HEK293 (cell line): Measurements from ENCODE around the gene STIL.

Experiments
- CTCF ChIA-PET: fragments of 350-600 bp; formaldehyde crosslinking; extraction: SDS; loops from one replicate; lab custom pipeline; 2021; ENCODE audit warnings: antibody characterized with exemption; lab: Yijun Ruan, JAX
- POLR2A ChIA-PET: fragments of 300-600 bp; formaldehyde crosslinking; extraction: SDS; loops from one replicate; lab custom pipeline; 2020; ENCODE audit warnings: antibody characterized with exemption, inconsistent platforms; lab: Yijun Ruan, JAX
- H3K27ac ChIP-seq: fragments of 200-500 bp; sonication (Bioruptor generic); 2 replicates; pipeline ENCODE4 v1.5.1; 2014; ENCODE audit warnings: low read depth, low read length, control low read depth, inconsistent platforms; ENCODE audit errors: extremely low read depth
- H3K36me3 ChIP-seq, 2 experiments: fragments of 200-500 bp in 1 of 2; sonication (Bioruptor generic) in 1 of 2; 1 replicate in 1 of 2; 2 replicates in 1 of 2; pipeline ENCODE4 v1.5.1; 2014 to 2017; ENCODE audit warnings: inconsistent platforms in 2 of 2, low read length in 2 of 2; ENCODE audit not compliant: control insufficient read depth in 2 of 2, insufficient read depth in 1 of 2
- H3K4me1 ChIP-seq: fragments of 200-500 bp; sonication (Bioruptor generic); 2 replicates; pipeline ENCODE4 v1.5.1; 2014; ENCODE audit warnings: mild to moderate bottlenecking, low read length, inconsistent platforms; ENCODE audit not compliant: control insufficient read depth, insufficient read depth
- H3K4me3 ChIP-seq: 2 replicates; pipeline ENCODE4 v1.5.1; 2011; ENCODE audit warnings: low read depth, mild to moderate bottlenecking, control low read depth, low read length, moderate library complexity
- H3K9me3 ChIP-seq: fragments of 200-500 bp; sonication (Bioruptor generic); 2 replicates; pipeline ENCODE4 v1.5.1; 2014; ENCODE audit warnings: low read depth, low read length, inconsistent platforms; ENCODE audit not compliant: control insufficient read depth, insufficient read depth
- CTCF ChIP-seq: fragments of 450-650 bp; formaldehyde crosslinking; IDR thresholded peaks from 2 replicates; pipeline ENCODE4 v1.5.1; 2016; ENCODE audit warnings: missing biosample characterization, missing genetic modification characterization
- GLI4 ChIP-seq: fragments of 450-650 bp; formaldehyde crosslinking; IDR thresholded peaks from 2 replicates; pipeline ENCODE4 v1.5.1; 2016; ENCODE audit warnings: missing biosample characterization, missing genetic modification characterization
- PRDM1 ChIP-seq: fragments of 450-650 bp; formaldehyde crosslinking; IDR thresholded peaks from 2 replicates; pipeline ENCODE4; 2016; ENCODE audit warnings: missing biosample characterization, missing genetic modification characterization
- SP3 ChIP-seq: fragments of 450-650 bp; formaldehyde crosslinking; IDR thresholded peaks from 2 replicates; pipeline ENCODE4 v1.5.1; 2016; ENCODE audit warnings: missing biosample characterization, missing genetic modification characterization
- TRIM28 ChIP-seq: IDR thresholded peaks from 2 replicates; pipeline ENCODE4 v1.6.1; 2011; ENCODE audit warnings: low read length, control low read depth, borderline replicate concordance
- YY2 ChIP-seq: fragments of 450-650 bp; formaldehyde crosslinking; IDR thresholded peaks from 2 replicates; pipeline ENCODE4 v1.5.1; 2016; ENCODE audit warnings: missing biosample characterization, missing genetic modification characterization
- ZBTB48 ChIP-seq: fragments of 450-650 bp; formaldehyde crosslinking; IDR thresholded peaks from 2 replicates; pipeline ENCODE4 v1.5.1; 2016; ENCODE audit warnings: missing biosample characterization, missing genetic modification characterization
- ZBTB6 ChIP-seq: fragments of 450-650 bp; formaldehyde crosslinking; IDR thresholded peaks from 2 replicates; pipeline ENCODE4 v1.5.1; 2017; ENCODE audit warnings: missing biosample characterization, missing genetic modification characterization
- ZFP69B ChIP-seq: fragments of 450-650 bp; formaldehyde crosslinking; IDR thresholded peaks from 2 replicates; pipeline ENCODE4 v1.5.1; 2016; ENCODE audit warnings: missing biosample characterization, missing genetic modification characterization
- ZNF133 ChIP-seq: fragments of 450-650 bp; formaldehyde crosslinking; IDR thresholded peaks from 2 replicates; pipeline ENCODE4 v1.5.1; 2016; ENCODE audit warnings: missing biosample characterization, missing genetic modification characterization
- ZNF2 ChIP-seq: fragments of 450-650 bp; formaldehyde crosslinking; IDR thresholded peaks from 2 replicates; pipeline ENCODE4 v1.5.1; 2016; ENCODE audit warnings: missing biosample characterization, missing genetic modification characterization
- ZNF280C ChIP-seq: fragments of 450-650 bp; formaldehyde crosslinking; IDR thresholded peaks from 2 replicates; pipeline ENCODE4 v1.5.1; 2016; ENCODE audit warnings: missing biosample characterization, missing genetic modification characterization
- ZNF341 ChIP-seq: fragments of 450-650 bp; formaldehyde crosslinking; IDR thresholded peaks from 2 replicates; pipeline ENCODE4; 2016; ENCODE audit warnings: low read depth, missing biosample characterization, missing genetic modification characterization
- ZNF391 ChIP-seq: fragments of 450-650 bp; formaldehyde crosslinking; IDR thresholded peaks from 2 replicates; pipeline ENCODE4 v1.5.1; 2016; ENCODE audit warnings: low read depth, missing biosample characterization, missing genetic modification characterization, borderline replicate concordance
- ZNF398 ChIP-seq: fragments of 450-650 bp; formaldehyde crosslinking; IDR thresholded peaks from 2 replicates; pipeline ENCODE4 v1.5.1; 2017; ENCODE audit warnings: missing biosample characterization, missing genetic modification characterization
- ZNF433 ChIP-seq: fragments of 450-650 bp; formaldehyde crosslinking; IDR thresholded peaks from 2 replicates; pipeline ENCODE4 v1.5.1; 2016; ENCODE audit warnings: missing biosample characterization, missing genetic modification characterization, low read depth
- ZNF549 ChIP-seq: fragments of 450-650 bp; IDR thresholded peaks from 2 replicates; pipeline ENCODE4 v1.5.1; 2018; ENCODE audit warnings: missing biosample characterization, missing genetic modification characterization, mild to moderate bottlenecking, inconsistent platforms, moderate library complexity
- ZNF623 ChIP-seq: fragments of 450-650 bp; formaldehyde crosslinking; IDR thresholded peaks from 2 replicates; pipeline ENCODE4 v1.5.1; 2016; ENCODE audit warnings: missing biosample characterization, missing genetic modification characterization
- ZNF692 ChIP-seq: fragments of 450-650 bp; formaldehyde crosslinking; IDR thresholded peaks from 2 replicates; pipeline ENCODE4 v1.5.1; 2016; ENCODE audit warnings: missing biosample characterization, missing genetic modification characterization
- ZNF76 ChIP-seq: fragments of 450-650 bp; formaldehyde crosslinking; IDR thresholded peaks from 2 replicates; pipeline ENCODE4; 2016; ENCODE audit warnings: low read depth, missing biosample characterization, missing genetic modification characterization, borderline replicate concordance
- ZNF792 ChIP-seq: fragments of 450-650 bp; formaldehyde crosslinking; IDR thresholded peaks from 2 replicates; pipeline ENCODE4 v1.5.1; 2016; ENCODE audit warnings: missing biosample characterization, missing genetic modification characterization
- ZNF843 ChIP-seq: fragments of 450-650 bp; formaldehyde crosslinking; IDR thresholded peaks from 2 replicates; pipeline ENCODE4 v1.5.1; 2016; ENCODE audit warnings: missing biosample characterization, missing genetic modification characterization
- ZSCAN4 ChIP-seq: fragments of 450-650 bp; formaldehyde crosslinking; IDR thresholded peaks from 2 replicates; pipeline ENCODE4 v1.5.1; 2017; ENCODE audit warnings: missing biosample characterization, missing genetic modification characterization

The STIL gene

GRCh38 chr1:47224676-47225399, 89.1 kb downstream of the STIL start:
- Histone ChIP-seq H3K9me3 (no peaks in the 10 kb centered on the region), H3K4me3 (peak overlapping the region; percentile 1; the same call in 1 of the 2 replicates), H3K27ac (no peak overlapping the region), H3K4me1 (no peaks in the 10 kb centered on the region), H3K36me3 (no peaks in the 10 kb centered on the region)
- ChIA-PET POLR2A (no interaction called here), CTCF (interaction anchor here (0.6 kb wide), 1 partner anchor 50 kb away, joined by 3 read pairs; no protein-coding TSS in a partner anchor)
- peak; percentile 67 for TF ChIP-seq ZBTB6 (tag by site-specific recombination)
- TF ChIP-seq PRDM1 (tag by site-specific recombination), result no peak
- TF ChIP-seq YY2, result no peak
- TF ChIP-seq ZNF133 (tag by site-specific recombination), result no peak
- peak; percentile 21; the same call in 1 of the 2 replicates for TF ChIP-seq ZNF692
- no peak for TF ChIP-seq ZFP69B
- TF ChIP-seq ZNF280C (tag by site-specific recombination), result no peak
- TF ChIP-seq SP3, result no peak
- TF ChIP-seq ZNF2 (tag by site-specific recombination), result no peak
- TF ChIP-seq ZNF549, result no peak
- TF ChIP-seq TRIM28, result no peak
- TF ChIP-seq CTCF (tag by site-specific recombination), result no peak

- TF ChIP-seq ZNF433 (tag by site-specific recombination) (no peak), GLI4 (tag by site-specific recombination) (no peak), ZNF341 (tag by site-specific recombination) (no peak), ZNF76 (tag by site-specific recombination) (no peak), ZNF398 (no peak), ZNF623 (tag by site-specific recombination) (no peak), ZSCAN4 (tag by site-specific recombination) (peak; percentile 55; the same call in 1 of the 2 replicates), YY2 (no peak), ZNF391 (no peak), ZNF843 (tag by site-specific recombination) (no peak), ZBTB48 (peak; percentile 35; the same call in 1 of the 2 replicates), ZNF792 (tag by site-specific recombination) (no peak)
- CTCF ChIA-PET, result interaction anchor here (0.6 kb wide), 1 partner anchor 49 kb away, joined by 3 read pairs; no protein-coding TSS in a partner anchor
- H3K4me3 ChIP-seq, result no peak overlapping the region
- no peaks in the 10 kb centered on the region for H3K9me3 ChIP-seq
- POLR2A ChIA-PET, result interaction anchor here (0.7 kb wide), 1 partner anchor 135 kb away, joined by 3 read pairs; no protein-coding TSS in a partner anchor
- H3K36me3 ChIP-seq, result no peaks in the 10 kb centered on the region
- H3K4me1 ChIP-seq, result no peaks in the 10 kb centered on the region
- H3K27ac ChIP-seq, result no peak overlapping the region
Measured at GRCh38 chr1:47223921-47224675, 89.8 kb downstream of the STIL start.
